GM19240 (cell line): ENCODE results near the gene KLF2.

Experiments used
- DNase-seq: peaks from one replicate; pipeline ENCODE4 v3.0.0; 2011; ENCODE audit warnings: low spot score; ENCODE audit not compliant: insufficient read length

The KLF2 gene

DNA sequence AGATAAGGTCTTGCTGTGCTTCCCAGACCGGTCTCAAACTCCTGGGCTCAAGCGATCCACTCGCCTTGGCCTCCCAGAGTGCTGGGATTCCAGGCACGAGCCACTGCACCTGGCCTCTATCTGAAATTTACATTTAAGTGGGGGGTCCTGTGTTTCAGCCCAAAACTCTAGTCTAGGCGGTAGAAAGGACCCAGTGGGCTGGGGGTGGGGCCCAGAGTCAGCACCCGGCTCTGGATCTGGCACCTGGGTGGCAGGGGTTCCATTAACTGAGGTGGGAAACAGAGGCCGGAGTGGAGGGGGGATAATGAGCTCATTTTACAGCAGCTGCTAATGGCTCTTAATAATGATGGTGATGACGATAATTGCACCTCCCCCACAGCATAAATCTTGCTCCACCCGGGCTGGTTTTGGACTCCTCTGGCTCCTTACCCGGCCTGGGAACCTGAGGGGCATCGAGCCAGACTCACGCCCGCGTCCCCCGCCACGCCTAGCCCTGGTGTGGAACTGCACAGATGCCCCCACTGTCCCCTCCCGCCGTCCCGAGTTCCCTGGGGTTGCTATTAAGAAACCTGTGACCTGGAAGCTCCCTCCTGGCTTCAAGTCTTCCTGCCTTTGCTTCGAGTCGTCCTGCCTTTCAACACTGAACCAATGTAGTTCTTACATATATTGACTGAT, 17.8 kb upstream of the KLF2 start:
- DNase-seq = no peak

- DNase-seq = no peak
Observed at GRCh38 chr19:16308081-16308480, 16.5 kb upstream of the KLF2 start.

- no peak for DNase-seq
Observed at GRCh38 chr19:16309643-16310042, 15.0 kb upstream of the KLF2 start.

DNA sequence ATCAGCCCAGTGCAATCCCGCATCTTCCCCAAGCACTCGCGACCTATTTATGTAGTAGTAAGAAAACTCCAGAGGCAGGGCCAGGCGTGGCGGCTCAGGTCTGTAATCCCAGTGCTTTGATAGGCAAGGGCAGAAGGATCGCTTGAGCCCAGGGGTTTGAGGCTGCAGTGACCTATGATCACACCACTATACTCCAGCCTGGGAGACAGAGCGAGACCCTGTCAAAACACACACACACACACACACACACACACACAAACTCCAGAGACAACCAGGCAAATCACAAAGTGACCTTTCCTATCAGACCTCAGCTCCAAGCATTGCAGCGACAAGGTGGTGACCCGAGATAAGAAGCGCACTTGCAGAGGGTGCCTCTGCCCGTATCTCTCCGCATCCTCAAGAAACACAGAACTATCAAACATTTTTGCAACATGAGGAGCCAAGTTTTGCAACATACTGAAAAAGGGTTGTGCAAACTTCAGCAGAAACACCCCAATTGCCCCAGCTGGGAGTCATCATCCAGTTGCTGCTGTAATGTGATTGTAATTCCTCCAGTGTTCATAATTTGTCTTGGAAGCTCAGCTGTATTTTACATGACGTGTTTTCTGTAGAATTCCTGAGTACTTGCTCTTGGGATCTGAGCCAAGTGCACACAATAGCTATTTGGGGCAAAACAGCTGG, 8.7 kb upstream of the KLF2 start:
- no peak for DNase-seq

DNA sequence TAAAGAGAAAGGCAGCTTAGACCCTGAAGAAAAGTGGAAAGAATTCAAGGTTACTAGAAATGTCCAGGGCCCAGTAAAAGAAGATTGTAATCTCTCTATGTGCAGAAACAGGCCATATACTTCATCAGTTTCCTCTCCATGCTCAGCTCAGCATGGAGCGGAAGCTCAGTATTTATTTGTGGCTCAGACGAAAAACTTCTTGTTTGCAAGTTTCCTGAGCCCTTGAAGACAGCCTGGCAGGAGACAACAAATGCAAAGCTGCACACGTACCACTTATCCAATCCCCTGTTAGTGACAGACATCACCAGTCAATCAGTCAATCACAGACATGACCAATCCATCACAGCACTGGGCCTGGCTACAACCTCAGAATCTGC, 8.1 kb upstream of the KLF2 start:
- DNase-seq = no peak

DNA sequence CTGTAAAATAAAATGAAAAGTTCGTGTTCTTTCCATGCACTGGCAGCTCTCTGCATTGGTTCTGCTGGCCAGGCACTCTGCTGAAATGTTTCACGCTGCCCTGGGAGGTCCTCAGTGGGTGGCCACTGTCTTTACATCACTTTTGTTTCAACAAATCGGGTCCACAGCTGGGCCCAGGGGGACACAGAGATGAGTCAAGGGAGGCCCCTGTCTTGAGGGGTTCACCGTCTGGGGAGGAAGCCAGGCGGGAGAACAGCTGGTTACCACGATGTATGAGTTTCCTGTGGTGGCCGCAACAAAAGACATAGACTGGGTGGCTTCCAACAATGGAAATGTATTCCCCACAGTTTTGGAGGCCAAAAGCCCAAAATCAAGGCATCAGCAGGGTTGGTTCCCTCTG, 5.1 kb upstream of the KLF2 start:
- DNase-seq = no peak

- DNase-seq = no peak
Observed at GRCh38 chr19:16320987-16321386, 3.6 kb upstream of the KLF2 start.

- DNase-seq = no peak
Observed at GRCh38 chr19:16325161-16325527, 518 bp downstream of the KLF2 start.

DNA sequence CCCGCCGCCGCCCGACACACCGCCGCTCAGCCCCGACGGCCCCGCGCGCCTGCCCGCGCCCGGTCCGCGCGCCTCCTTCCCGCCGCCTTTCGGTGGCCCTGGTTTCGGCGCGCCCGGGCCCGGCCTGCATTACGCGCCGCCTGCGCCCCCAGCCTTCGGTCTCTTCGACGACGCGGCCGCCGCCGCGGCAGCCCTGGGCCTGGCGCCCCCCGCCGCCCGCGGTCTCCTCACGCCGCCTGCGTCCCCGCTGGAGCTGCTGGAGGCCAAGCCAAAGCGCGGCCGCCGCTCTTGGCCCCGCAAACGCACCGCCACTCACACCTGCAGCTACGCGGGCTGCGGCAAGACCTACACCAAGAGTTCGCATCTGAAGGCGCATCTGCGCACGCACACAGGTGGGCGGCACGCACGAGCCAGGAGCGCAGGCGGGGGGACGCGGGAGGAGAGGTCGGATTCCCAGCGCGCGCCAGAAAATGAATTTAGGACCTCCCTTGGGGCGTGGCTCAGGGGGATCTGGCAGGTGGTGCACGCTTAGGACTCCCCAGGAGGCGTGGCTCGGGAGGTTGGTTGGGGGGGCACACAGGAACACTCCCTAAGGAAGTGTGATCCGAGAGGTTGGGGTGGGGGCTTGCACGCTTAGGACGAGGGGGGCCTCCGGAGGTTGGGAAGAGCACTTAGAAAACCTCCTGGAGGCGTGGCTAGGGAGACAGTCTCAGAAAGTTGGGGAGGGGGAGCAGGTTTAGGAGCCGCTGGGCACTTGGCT, 1.2 kb downstream of the KLF2 start:
- no peak for DNase-seq

GRCh38 chr19:16326401-16327168, 2.0 kb downstream of the KLF2 start:
- DNase-seq = no peak

DNA sequence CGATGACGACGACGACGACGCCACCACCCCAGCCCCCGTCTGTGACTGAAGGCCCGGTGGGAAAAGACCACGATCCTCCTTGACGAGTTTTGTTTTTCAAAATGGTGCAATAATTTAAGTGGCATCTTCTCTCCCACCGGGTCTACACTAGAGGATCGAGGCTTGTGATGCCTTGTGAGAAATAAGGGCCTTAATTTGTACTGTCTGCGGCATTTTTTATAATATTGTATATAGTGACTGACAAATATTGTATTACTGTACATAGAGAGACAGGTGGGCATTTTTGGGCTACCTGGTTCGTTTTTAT, 2.5 kb downstream of the KLF2 start:
- DNase-seq = no peak

DNA sequence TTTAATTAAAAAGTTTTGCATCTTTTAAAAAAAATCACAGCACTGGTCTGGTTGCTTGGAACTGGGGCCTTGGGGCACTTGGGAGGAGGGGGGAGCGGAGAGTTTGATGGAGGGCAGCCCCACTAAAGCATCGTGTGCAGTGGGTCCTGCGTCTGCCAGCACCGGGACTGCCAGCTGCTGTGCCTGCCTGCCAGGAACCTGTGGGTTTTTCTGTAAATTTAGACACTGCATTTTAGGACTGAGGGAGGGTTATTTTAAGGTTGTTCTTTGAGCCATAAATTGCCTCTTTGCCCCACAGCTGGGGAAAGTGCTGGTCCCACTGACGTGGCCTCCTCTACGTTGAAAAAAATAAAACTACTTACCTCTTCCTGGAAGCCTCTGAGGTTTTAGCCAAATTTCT, 2.9 kb downstream of the KLF2 start:
- DNase-seq = no peak

DNA sequence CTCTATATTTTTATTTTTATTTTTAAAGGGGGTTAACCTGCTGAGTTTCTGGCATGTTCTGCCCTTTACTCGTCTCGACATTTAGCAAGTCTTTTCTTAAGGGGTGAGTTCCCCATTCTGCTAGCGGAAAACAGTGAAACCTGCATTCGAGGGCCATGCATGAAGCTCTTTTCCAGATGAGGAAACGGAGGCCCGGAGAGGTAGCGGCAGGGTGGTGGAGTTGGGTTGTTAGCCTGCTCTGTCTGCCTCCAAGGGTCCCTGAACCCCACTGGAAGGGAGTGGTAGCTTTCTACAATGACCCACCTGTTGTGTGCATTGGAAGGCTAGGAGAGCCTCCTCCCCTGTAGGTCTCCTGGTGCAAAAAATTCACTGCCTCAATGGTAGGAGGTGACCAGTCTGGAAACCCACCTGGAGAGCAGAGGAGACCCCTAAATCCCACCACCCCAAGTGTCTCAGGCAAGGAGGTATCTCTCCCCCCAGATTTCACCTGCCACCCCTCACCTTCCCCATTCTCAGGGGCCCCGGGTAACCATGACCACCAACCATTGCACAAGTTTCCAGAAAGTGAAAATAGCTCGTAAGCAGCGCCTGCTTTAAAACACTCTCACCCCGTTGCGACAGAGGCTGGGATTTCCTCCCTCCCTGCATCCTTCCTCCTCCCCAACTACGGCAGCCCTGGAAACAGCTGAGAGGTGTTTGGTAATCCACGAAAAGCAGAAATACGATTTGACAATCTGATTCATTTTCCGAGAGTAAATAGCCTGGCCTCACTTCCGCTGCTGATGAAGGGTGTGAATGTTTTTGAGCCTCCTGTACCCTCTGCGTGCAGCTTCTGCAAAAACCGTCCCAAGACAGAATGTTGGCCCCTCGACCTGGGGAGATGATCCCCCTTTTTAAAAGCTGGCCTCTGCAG, 3.5 kb downstream of the KLF2 start:
- no peak for DNase-seq

DNA sequence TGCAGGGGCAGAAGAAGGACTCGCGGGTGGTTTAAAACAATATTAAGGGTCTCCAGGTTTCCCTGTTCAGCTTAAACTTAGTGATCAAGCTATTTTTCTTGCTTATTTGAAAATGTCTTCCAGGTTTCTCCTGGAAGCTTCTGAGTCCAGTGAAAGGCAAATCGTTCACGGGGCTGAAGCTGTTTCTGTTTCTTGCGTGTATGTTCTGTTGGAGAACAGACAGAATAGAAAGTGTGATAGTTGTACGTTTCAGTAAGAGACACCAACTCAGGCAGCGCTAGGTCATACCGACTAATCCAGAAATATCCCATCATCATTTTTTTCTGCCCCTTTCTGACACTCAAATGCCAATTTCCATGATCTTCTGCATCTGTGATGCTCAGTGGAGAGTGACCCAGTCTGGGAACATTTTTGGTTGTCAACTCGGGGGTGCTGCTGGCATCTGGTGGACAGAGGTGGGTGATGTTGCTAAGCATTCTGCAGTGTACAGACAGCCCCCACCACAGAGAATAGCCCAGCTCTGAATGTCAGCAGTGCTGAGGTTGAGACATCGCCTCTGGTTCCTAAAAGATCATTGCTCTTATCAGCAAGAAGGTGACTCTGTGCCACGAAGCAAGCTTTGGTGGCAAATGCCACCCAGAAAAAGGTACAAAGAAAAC, 4.3 kb downstream of the KLF2 start:
- no peak for DNase-seq

GRCh38 chr19:16330368-16330801, 5.8 kb downstream of the KLF2 start:
- DNase-seq = no peak

GRCh38 chr19:16330806-16331690, 6.4 kb downstream of the KLF2 start:
- no peak for DNase-seq

DNA sequence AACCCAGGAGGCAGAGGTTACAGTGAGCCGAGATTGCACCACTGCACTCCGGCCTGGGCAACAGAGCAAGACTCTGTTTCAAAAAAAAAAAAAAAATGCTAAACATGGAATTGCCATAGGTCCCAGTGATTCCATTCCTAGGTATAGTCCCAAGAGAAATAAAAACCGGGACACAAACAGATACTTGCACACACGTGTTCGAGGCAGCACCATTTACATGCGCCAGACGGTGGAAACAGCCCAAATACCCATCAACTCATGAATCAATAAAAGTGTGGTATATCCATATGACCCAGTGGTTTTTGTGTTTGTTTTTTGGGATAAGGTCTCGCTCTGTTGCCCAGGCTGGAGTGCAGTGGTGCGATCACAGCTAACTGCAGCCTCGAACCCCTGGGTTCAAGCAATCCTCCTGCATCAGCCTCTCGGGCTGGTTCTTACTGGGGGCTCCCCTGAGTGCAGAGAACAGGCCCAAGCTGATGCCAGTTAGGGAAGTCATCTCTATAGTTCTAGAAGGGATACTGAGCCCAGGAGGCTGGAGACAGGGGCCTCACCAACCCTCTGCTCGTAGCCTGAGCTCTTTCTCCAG, 8.5 kb downstream of the KLF2 start:
- no peak for DNase-seq

DNA sequence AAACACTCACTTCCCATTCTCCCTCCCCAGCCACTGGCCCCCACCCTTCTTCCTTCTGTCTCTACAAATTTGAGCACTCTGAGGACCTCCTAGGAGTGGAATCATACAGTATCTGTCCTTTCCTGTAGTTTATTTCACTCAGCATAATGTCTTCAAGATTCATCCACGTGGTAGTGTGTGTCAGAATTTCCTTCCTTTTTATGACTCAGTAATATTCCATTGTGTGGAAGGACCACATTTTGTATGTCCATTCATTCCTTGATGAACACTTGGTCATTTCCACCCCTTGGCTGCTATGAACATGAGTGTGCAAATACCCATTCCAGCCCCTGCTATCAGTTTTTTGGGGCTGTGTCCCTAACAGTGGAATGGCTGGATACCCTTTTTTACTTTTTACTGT, 9.8 kb downstream of the KLF2 start:
- DNase-seq = no peak

GRCh38 chr19:16335226-16335625, 10.6 kb downstream of the KLF2 start:
- DNase-seq = no peak
